Measurements from ENCODE around the gene LRRFIP1. TPM values are rescaled to one million over a fixed set of nuclear protein-coding genes. Genes with fewer than 3 reads are reported as not detected.

Gene LRRFIP1
- total and polyA plus RNA-seq, 2 experiments from 2014 or later: 90.9 to 95.3 TPM

GRCh38 chr2:237628247-237629187 lies 1.1 kb downstream of the LRRFIP1 start:
- Histone ChIP-seq H3K27me3 (no peaks in the 10 kb centered on the region), H3K4me1 (ENCODE audit: low read depth) (peaks cover 33% of the 10 kb centered on the region), H3K4me3 (peak overlapping the region; percentile 87), H3K27ac (peak overlapping the region; percentile 87), H3K36me3 (no peaks in the 10 kb centered on the region), H3K9me3 (ENCODE audit: low read depth) (no peaks in the 10 kb centered on the region)
- no peak for DNase-seq (ENCODE audit: low read depth in 1 of 2, low spot score in 1 of 2)
- TF ChIP-seq CTCF (IDR thresholded peaks at IDR 0.05; ENCODE audit: low read depth, low read length): no peak

DNA sequence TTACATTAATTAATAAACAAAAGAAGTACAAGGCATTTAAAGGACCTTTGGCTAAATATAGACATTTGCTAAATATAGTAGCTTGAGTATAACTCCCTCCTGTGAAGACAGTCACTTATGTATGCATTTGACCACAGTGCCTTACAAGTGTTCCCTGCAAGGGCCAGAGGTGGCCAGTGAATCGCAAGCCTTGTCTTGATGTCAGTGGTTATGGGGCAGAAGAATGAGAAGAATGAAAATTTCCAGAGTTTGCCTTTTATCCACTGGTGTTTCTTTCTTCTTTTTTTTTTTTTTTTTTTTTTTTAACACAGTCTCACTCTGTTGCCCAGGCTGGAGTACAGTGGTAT lies 1.8 kb downstream of the LRRFIP1 start:
- Histone ChIP-seq H3K36me3 (no peaks in the 10 kb centered on the region), H3K4me1 (ENCODE audit: low read depth) (peaks cover 39% of the 10 kb centered on the region), H3K27me3 (no peaks in the 10 kb centered on the region), H3K9me3 (ENCODE audit: low read depth) (no peaks in the 10 kb centered on the region), H3K4me3 (peak overlapping the region; percentile 87), H3K27ac (peak overlapping the region; percentile 87)
- no peak for TF ChIP-seq CTCF (IDR thresholded peaks at IDR 0.05; ENCODE audit: low read depth, low read length)
- DNase-seq (ENCODE audit: low read depth in 1 of 2, low spot score in 1 of 2): peak in 1 of 2 donors; percentile 47

DNA sequence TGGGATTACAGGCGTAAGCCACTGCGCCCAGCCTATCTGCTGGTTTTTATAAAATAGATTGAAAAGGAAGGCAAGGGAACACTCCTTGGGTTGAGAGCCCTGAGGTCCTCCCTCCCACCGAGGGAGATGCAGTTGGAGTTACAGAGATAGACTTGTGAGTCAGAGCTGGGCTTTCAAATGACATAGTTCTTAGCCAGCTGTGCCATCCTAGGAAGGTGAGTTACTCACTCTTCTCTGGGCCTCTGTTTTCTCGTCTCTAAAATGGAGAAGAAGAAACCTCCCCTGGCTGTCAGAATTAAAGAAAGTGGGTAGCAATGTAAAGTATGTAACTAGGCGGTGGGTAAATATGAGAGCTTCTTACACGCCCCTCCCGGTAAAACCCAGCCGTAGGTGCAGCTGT lies 2.4 kb downstream of the LRRFIP1 start:
- H3K27me3 ChIP-seq: no peaks in the 10 kb centered on the region
- H3K4me1 ChIP-seq (ENCODE audit: low read depth): peaks cover 39% of the 10 kb centered on the region
- H3K27ac ChIP-seq: peak overlapping the region; percentile 55
- peak in 1 of 2 donors; percentile 52 for DNase-seq (ENCODE audit: low read depth in 1 of 2, low spot score in 1 of 2)
- H3K4me3 ChIP-seq: no peak overlapping the region
- H3K36me3 ChIP-seq: no peaks in the 10 kb centered on the region
- TF ChIP-seq CTCF (IDR thresholded peaks at IDR 0.05; ENCODE audit: low read depth, low read length): no peak
- no peaks in the 10 kb centered on the region for H3K9me3 ChIP-seq (ENCODE audit: low read depth)

- no peak overlapping the region for H3K4me3 ChIP-seq
- peaks cover 39% of the 10 kb centered on the region for H3K4me1 ChIP-seq (ENCODE audit: low read depth)
- H3K9me3 ChIP-seq (ENCODE audit: low read depth): no peaks in the 10 kb centered on the region
- TF ChIP-seq CTCF (IDR thresholded peaks at IDR 0.05; ENCODE audit: low read depth, low read length): no peak
- H3K27ac ChIP-seq: peak overlapping the region; percentile 55
- H3K36me3 ChIP-seq: no peaks in the 10 kb centered on the region
- no peak for DNase-seq (ENCODE audit: low read depth in 1 of 2, low spot score in 1 of 2)
- H3K27me3 ChIP-seq: no peaks in the 10 kb centered on the region
These were observed 3.0 kb downstream of the LRRFIP1 start for GRCh38 chr2:237630216-237631000.

DNA sequence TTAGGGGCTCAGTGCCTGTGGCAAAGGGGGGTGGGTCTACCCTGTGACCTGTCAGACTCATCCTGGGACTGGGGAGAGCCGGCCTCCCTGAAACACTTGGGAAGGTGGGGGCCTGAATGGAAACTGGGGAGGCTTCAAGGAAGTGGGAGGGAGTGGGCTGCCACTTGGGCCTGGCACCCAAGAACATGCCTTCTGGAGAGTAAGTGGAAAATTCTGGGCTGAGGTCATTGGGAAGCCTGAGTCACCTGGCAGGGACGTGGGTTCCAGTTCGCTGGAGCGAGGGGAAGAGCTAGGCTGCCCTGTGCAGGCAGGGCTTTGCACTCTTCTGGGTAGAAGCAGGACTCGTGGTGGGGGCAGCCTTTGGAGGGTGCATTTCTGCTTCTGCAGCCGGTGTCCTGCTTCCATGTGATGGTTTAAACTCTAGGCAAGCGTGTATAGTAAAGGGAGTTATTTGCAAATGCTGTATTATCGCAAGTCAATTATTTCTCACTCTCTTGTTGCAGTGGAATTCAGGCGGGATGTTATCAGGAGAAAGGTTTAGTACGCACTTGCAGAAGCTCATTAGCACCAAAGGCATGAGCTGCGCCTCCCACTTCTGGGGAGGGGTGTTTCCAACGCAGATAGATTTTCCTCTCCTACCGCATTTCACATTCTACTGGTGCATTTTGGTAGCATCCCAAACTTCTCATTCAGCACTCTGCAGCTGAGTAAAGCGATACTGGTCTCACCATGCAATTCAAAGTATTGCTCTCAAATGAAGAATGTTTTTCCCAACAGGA lies 3.8 kb downstream of the LRRFIP1 start:
- H3K4me1 ChIP-seq (ENCODE audit: low read depth): peaks cover 39% of the 10 kb centered on the region
- no peaks in the 10 kb centered on the region for H3K36me3 ChIP-seq
- TF ChIP-seq CTCF (IDR thresholded peaks at IDR 0.05; ENCODE audit: low read depth, low read length): no peak
- H3K27me3 ChIP-seq: no peaks in the 10 kb centered on the region
- no peaks in the 10 kb centered on the region for H3K9me3 ChIP-seq (ENCODE audit: low read depth)
- no peak overlapping the region for H3K4me3 ChIP-seq
- no peak for DNase-seq (ENCODE audit: low read depth in 1 of 2, low spot score in 1 of 2)
- H3K27ac ChIP-seq: no peak overlapping the region

All from cardiac muscle cell (in vitro differentiated cells and primary cell).